Stimulated activated CD4-positive, alpha-beta T cell treated with anti-CD3 and anti-CD28 coated beads, Interleukin-12 subunit alpha, Interleukin-12 subunit beta, amount 100 ng/mL, for 4 hours (primary cell): Measurements from ENCODE around the gene MDFIC.

Experiments used
- DNase-seq: peaks from one replicate; pipeline ENCODE4 v3.0.0-alpha.2; 2020

Gene MDFIC

DNA sequence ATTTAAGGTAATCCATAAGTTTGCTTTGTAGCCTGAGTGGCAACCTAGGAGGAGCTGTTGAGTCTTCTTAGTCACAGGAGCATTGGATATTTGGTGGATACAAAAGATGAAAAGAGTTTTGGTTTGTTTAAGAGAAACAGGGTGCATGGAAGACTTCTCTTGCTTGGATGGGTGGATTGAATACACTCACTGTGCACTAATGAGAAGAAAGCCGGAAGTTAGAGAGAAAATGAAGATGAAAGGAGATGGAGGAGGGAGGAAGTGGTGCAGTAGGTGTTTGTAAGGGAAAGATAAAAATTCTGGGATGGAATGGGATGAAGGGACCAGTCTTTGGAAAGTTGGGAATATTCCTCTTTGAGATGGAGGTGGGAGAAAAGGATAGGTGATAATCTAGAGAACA, 7.7 kb downstream of the MDFIC start:
- DNase-seq = no peak

DNA sequence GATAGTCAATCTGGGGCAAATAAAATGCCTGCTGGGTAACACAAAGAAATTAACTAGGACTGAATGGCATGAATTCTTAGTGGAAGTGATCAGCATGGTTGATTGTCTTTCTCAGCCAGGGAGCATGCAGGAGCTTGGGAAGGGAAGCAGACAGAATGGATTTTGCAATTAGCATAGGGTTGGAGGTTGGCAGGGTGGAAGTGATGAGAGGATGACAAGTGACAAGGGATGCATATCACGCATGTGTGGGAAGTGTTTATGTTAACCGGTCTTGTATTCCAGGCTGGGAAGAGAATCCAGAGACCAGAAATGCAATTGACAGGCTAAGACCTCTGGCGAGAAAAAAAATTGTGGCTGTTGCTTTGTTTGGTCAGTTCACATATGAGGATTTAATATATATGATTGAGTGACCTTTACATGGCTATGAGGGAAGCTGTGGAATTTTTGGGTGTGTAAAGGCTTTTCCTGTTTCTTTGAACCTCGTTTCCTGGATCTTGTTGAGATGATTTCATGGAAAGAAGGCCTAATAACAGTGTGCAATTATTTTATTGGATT, 8.3 kb downstream of the MDFIC start:
- no peak for DNase-seq

DNA sequence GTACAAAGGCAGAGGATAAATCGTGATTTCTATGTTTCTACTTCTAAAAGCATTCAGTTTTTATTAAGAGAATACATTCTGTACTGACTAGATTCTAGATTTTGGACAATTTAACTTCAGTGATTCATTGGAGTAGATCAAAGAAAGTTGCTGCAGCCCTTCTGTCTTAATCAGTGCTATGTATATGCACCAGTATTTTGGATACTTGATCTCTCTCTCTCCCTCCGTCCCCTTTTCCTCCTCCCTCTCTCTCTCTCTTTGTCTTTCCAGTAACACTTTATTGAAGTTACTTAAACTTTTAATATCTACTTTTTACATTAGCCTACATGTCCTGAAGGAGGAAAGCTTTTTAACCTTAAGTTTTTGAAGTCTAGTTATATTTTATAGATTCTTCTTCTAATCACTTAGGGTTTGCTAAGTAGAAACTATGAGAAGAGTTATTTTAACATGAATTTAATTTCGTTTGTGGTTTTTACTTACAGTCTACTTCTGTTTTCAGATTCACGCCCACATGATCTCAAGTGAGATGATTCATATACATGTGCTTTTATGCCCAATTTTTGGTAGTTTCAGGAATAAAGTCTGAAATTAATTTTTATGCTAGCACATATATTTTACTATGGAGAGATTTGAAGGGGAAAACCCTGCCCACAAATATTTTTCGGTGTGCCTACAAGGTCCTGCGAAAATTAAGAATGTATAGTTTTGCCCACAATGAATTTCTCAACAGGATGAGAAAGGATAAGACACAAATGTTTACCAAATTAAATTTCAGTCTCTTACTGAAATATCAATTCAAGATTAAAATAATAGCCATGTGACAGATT, 9.1 kb downstream of the MDFIC start:
- no peak for DNase-seq

GRCh38 chr7:114931656-114932011, 9.7 kb downstream of the MDFIC start:
- DNase-seq = no peak

DNA sequence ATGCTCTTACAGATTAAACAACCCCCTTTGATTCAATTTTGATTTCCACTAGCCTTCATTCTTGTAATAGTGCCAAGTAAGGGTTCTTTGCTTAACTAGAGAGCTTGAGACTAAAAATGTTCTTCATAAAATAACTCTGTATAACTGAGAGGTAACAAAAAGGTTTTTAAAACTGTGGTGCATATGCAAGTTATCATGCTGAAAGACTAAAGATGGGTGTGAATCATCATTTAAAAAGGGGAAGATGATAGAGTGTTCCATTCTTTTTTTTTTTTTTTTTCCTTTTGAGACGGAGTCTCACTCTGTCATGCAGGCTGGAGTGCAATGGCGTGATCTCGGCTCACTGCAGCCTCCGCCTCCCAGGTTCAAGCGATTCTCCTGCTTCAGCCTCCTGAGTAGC, 11.1 kb downstream of the MDFIC start:
- no peak for DNase-seq

DNA sequence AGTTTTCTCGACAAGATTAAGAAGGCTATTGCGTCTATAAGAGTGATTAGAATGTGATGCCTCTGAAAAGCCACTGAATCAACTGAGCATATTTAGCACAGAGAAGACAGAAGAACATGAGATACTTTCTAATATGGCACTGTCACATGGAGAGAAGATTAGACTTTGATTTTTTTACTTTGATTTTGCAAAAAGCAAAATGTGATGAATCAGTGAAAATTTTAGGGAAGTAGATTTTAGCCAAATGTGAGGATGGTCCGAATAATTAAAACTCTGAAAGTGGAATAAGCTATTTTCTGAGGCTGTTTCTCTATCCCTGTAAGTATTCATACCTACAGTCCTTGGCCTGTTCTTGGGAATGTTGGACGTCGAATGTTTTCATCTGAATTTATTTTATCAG, 11.8 kb downstream of the MDFIC start:
- DNase-seq = no peak

DNA sequence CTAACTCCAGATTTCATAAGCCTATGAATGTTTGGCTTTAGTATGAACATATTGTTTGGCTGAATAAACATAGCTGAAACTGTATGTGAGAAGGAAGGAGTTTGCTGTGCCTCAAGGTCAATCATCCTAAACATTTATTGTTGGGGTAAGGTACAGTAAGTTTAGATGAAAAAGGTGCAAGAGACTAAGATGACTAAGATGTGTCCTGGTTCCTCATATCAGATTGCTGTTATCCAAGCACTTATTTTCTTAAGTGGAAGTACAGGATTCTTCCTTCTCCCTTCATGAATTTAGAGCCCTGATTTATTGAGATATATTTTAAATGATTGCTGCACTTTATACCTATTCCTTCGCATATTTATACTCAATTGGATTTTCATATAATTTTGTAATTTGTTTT, 12.2 kb downstream of the MDFIC start:
- DNase-seq = no peak

- DNase-seq = no peak
Observed at GRCh38 chr7:114934713-114935112, 12.8 kb downstream of the MDFIC start.

- no peak for DNase-seq
Observed at GRCh38 chr7:114936471-114936870, 14.6 kb downstream of the MDFIC start.

DNA sequence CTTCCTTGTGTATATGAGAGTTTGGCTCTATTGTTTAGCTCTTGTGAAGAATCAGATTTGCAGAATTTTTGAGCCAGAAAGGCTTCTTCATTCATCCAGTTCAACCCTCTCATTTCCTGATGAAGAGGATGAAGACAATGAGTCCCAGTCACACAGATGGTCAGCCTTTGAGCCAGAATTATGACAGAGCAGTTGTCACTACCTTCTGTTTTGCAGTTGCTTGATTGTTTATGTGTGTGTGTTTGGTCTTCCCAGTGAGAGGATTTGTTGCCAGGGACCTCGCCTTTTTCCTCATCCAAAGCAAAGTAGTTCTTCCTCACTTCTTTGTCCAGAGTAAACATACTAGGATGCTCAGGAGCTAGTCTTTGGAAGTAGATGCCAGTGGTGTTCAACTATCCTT, 15.6 kb downstream of the MDFIC start:
- DNase-seq = no peak

- DNase-seq = no peak
Observed at GRCh38 chr7:114938785-114939184, 16.9 kb downstream of the MDFIC start.

- DNase-seq = no peak
Observed at GRCh38 chr7:114939484-114940097, 17.7 kb downstream of the MDFIC start.

DNA sequence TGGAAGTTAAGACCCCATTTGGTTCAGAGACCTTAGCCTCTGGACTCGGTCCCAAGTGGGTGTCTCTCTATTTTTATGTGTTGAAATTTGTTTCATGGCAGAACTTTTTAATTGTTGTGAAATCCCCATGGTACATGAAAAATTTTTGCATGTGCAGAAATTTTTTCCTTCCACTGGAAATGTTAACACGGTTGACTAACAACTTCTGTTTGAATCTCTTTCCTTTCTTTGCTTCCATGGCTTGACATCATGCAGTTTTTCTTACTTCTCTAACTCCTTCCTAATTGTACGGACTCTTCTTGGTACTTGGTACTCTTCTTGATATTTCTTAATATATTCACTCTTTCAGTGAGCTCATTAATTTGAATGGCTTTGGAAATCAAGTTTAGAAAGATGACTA, 18.3 kb downstream of the MDFIC start:
- no peak for DNase-seq

DNA sequence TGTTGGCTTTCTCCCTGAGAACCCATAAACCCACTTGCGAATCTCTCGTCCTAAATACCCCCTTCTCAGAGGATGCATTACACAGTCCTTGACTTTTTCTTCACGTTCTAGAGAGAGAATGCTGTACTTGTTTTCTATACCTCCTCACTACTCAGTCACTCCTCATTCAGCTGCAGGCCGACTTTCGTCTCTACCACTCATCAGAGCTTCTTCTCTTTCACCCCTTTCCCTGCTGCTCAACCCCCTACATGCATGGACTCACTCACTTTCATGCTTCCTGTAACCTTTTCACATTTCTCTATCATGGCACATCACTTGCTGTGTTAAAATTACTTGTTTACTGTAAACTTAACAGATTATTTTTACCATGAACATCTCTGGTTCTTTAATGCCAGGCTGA, 19.8 kb downstream of the MDFIC start:
- no peak for DNase-seq

DNA sequence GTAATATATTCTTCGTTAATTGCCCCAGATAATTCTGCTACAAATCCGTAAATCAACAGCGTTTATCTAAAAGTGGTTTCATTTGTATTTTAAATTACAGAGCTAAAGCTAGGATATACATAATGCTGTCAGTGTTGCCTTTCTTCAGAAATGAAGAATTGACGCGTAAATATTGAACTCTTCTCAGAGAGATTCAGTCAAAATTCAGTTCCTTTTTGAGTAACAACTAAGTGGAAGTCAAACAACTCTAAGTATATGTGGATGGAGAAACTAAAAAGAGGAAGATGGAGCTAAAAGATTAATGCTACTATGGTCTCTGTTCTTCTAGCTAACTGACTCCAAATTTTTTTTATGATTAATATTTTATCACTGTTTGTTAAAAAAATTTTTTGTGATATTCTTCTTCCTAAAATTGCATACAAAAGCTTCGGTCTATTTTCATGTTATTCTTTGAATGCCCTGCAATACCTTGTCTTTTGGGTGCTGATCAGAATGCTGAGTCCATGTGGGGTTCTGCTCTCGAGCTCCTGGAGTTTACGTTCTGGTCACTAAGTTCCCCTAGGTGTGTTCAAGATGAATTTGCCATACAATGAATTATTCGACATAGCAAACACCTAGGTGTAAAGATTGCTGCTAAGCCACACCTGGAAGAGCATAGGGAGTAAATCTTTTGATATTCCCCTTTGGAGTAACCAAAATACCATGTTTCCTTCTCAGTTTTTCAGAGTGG, 20.7 kb downstream of the MDFIC start:
- DNase-seq = no peak

DNA sequence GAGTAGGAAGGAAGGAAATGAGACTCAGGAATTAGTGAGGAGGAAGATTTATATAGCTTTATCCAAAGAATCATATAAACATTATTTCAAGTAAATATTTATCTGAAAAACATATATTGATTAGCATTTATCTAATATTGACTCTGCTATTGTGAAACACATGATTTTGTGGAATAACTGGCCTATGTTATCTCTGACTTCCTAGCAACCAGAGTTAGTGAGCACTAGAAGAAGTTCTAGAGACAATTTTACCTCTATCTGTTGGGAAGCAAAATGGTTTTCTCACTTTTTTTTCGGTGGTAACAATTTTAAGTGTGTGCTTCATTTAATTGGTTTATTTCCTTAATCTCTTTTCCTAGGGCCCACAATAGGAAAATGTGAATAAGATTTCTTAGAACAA, 21.6 kb downstream of the MDFIC start:
- no peak for DNase-seq

- no peak for DNase-seq
Observed at GRCh38 chr7:114943953-114944744, 22.3 kb downstream of the MDFIC start.

DNA sequence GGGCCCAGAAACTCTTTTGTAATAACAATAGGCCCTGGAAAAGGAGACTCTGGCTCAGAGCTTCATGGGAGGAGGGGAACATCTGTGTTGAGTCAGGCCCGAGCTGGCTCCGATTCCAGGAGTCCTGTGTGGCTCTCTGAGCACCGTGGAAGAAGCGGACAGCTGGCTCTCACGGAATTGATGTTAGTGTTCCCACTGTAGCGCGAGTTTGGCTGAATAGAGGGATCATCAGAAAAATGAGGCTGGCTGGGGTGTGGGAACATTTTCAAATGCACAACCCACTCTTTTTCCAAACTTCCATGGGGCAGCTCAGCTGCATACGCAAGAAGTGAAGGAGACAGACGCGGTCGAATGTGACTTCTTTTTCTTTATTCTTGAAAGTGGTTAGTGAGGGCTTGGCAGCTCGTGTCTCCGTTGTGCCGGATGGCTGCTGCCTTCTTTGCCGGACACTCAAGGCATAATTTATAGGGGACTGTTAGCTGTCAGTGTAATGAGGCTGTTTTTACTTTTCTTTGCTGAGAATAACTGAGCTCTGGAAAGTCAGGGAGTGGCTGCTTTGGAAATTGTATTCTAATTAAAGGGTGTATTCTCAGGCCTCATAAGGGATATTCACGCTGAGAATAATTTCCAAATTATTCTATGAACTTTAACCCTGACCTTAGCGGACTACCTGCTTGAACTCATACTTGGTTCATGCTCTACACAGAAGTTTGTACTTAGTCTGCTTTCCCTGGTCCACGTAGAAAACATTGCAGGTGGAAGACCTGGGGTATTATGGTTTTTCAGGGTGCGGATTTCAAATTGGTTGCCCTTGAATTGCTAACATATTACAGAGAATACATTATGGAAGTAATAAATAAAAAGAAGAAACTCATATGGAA, 23.1 kb downstream of the MDFIC start:
- no peak for DNase-seq

- DNase-seq = no peak
Observed at GRCh38 chr7:114949231-114949630, 27.3 kb downstream of the MDFIC start.

DNA sequence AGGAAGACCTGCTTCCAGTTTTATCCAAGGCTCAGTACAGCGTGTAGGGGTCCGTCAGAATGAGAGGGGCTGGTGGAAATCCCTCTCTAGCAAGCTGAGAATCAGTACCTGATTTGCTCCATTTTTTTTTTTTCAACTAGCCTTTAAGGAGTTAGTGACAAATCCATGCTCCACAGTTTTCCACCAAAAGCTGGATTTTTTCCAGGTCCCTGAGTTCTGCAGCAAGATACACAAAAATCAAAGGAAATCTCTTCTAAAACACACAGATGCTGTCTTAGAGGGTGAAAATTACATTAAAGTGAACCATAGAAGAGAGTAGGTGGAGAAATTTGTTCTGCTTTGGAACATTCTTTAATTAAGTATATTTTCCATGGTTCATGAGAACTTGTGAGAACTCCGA, 30.4 kb downstream of the MDFIC start:
- DNase-seq = no peak

DNA sequence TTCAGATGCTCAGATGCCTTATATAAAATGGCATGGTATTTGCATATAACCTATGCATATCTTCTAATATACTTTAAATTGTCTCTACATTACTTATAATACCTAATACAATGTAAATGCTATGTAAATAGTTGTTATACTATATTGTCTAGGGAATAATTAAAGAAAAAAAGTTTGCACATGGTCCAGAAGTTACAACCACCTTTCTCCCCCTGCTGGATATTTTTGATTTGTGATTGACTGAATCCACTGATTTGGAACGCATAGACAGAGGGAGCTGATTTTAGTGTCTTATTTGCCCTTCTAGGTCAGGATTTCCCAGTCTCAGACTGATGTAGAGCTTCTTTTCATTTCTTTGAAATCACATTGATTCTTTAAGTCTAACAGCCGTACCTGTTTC, 31.8 kb downstream of the MDFIC start:
- no peak for DNase-seq

GRCh38 chr7:114956702-114957101, 34.8 kb downstream of the MDFIC start:
- DNase-seq = no peak
